SK-N-SH (cell line): ENCODE results near the gene PTER. TPM values are rescaled to one million over a fixed set of nuclear protein-coding genes. Genes with fewer than 3 reads are reported as not detected.

ENCODE experiments used
- CTCF ChIA-PET: fragments of 300-600, 350-600 bp; formaldehyde crosslinking; extraction: SDS; loops from one replicate; lab custom pipeline; 2021; lab: Yijun Ruan, JAX
- POLR2A ChIA-PET: fragments of 350-600 bp; sonication (Branson Sonifier 250); formaldehyde crosslinking; extraction: SDS; loops from one replicate; lab custom pipeline; 2020; ENCODE audit warnings: antibody characterized with exemption, inconsistent platforms; lab: Yijun Ruan, JAX
- DNase-seq: peaks from one replicate; pipeline ENCODE4 v3.0.0; 2012
- H2AFZ ChIP-seq: fragments of 200-600 bp; sonication (generic); 2 replicates; pipeline ENCODE4 v1.8.1; 2016; ENCODE audit warnings: antibody characterized with exemption, mild to moderate bottlenecking, low read depth
- H3F3A ChIP-seq: fragments of 200-600 bp; sonication (generic); replicated peaks from 2 replicates; pipeline ENCODE3; 2016; ENCODE audit warnings: antibody characterized with exemption, mild to moderate bottlenecking; ENCODE audit not compliant: insufficient read depth
- H3K27ac ChIP-seq, 2 experiments: fragments of 200-500 bp in 1 of 2; fragments of 200-600 bp in 1 of 2; sonication (Bioruptor generic) in 1 of 2; sonication (generic), shearing (Covaris generic) in 1 of 2; 2 replicates each; pipeline versions ENCODE4 v1.5.1 to v1.6.1; 2014 to 2016; ENCODE audit warnings: low read depth in 2 of 2, inconsistent platforms in 1 of 2, low read length in 1 of 2, mild to moderate bottlenecking in 1 of 2, mixed read lengths in 1 of 2
- H3K27me3 ChIP-seq: fragments of 200-600 bp; sonication (generic), shearing (Covaris generic); 2 replicates; pipeline ENCODE4 v1.6.1; 2016; ENCODE audit warnings: mixed run types; ENCODE audit not compliant: insufficient read depth
- H3K36me3 ChIP-seq, 2 experiments: fragments of 200-500 bp in 1 of 2; fragments of 200-600 bp in 1 of 2; sonication (Bioruptor generic) in 1 of 2; sonication (generic) in 1 of 2; replicated peaks in 1 of 2; 2 replicates each; pipeline versions ENCODE3 to v1.5.1; 2014 to 2016; ENCODE audit warnings: low read length in 1 of 2, mild to moderate bottlenecking in 1 of 2; ENCODE audit not compliant: insufficient read depth in 2 of 2, control insufficient read depth in 1 of 2
- H3K4me1 ChIP-seq, 2 experiments: fragments of 200-500 bp in 1 of 2; fragments of 200-600 bp in 1 of 2; sonication (Bioruptor generic) in 1 of 2; sonication (generic), shearing (Covaris generic) in 1 of 2; 2 replicates each; pipeline versions ENCODE4 v1.5.1 to v1.6.1; 2014 to 2016; ENCODE audit warnings: low read depth in 1 of 2, low read length in 1 of 2, mixed run types in 1 of 2; ENCODE audit not compliant: insufficient read depth in 2 of 2, control insufficient read depth in 1 of 2
- H3K4me2 ChIP-seq: fragments of 200-600 bp; sonication (generic), shearing (Covaris generic); 2 replicates; pipeline ENCODE4 v1.6.1; 2017; ENCODE audit warnings: mixed run types
- H3K4me3 ChIP-seq, 2 experiments: fragments of 200-500 bp in 1 of 2; fragments of 200-600 bp in 1 of 2; sonication (Bioruptor generic) in 1 of 2; sonication (generic), shearing (Covaris generic) in 1 of 2; 2 replicates each; pipeline versions ENCODE4 v1.5.1 to v1.8.1; 2014 to 2016; ENCODE audit warnings: low read depth in 2 of 2, inconsistent platforms in 1 of 2, low read length in 1 of 2, mild to moderate bottlenecking in 1 of 2, mixed read lengths in 1 of 2, moderate library complexity in 1 of 2
- H3K79me2 ChIP-seq: fragments of 200-600 bp; sonication (generic); 2 replicates; pipeline ENCODE4 v1.8.1; 2017; ENCODE audit warnings: mild to moderate bottlenecking; ENCODE audit not compliant: insufficient read depth
- H3K9ac ChIP-seq: fragments of 200-600 bp; sonication (generic); 2 replicates; pipeline ENCODE4 v1.6.1; 2017; ENCODE audit warnings: mixed run types
- H3K9me2 ChIP-seq: fragments of 200-600 bp; sonication (generic); 2 replicates; pipeline ENCODE4 v1.6.1; 2017; ENCODE audit warnings: mixed run types
- H3K9me3 ChIP-seq: fragments of 200-600 bp; sonication (generic); 2 replicates; pipeline ENCODE4 v1.6.1; 2017; ENCODE audit warnings: mixed run types, mild to moderate bottlenecking, moderate library complexity
- H4K20me1 ChIP-seq: fragments of 200-600 bp; sonication (generic); 2 replicates; pipeline ENCODE4 v1.6.1; 2017; ENCODE audit warnings: mild to moderate bottlenecking, mixed run types; ENCODE audit not compliant: insufficient read depth
- CHD2 ChIP-seq: fragments of 150-350 bp; IDR thresholded peaks from 2 replicates; pipeline ENCODE4 v1.6.1; 2018; ENCODE audit warnings: low read length; ENCODE audit not compliant: partially characterized antibody
- ELF1 ChIP-seq: IDR thresholded peaks from 2 replicates; pipeline ENCODE4 v1.4.0; 2012
- EP300 ChIP-seq, 2 experiments: IDR thresholded peaks; 2 replicates each; pipeline versions ENCODE4 v1.4.0 to v1.6.1; 2012; ENCODE audit warnings: borderline replicate concordance in 1 of 2, low read depth in 1 of 2, low read length in 1 of 2
- FOSL2 ChIP-seq: IDR thresholded peaks from 2 replicates; pipeline ENCODE4 v1.4.0; 2012; ENCODE audit warnings: low read depth, mild to moderate bottlenecking, moderate library complexity, borderline replicate concordance
- FOXJ3 ChIP-seq: sonication (generic); formaldehyde crosslinking; IDR thresholded peaks from 2 replicates; pipeline ENCODE4 v1.5.1; 2020; ENCODE audit warnings: mild to moderate bottlenecking, missing genetic modification reagents
- FOXM1 ChIP-seq: IDR thresholded peaks from 2 replicates; pipeline ENCODE4 v1.4.0; 2012; ENCODE audit warnings: low read depth, mild to moderate bottlenecking
- GABPA ChIP-seq: IDR thresholded peaks from 2 replicates; pipeline ENCODE4 v1.4.0; 2012; ENCODE audit warnings: low read depth, mild to moderate bottlenecking
- NRF1 ChIP-seq: IDR thresholded peaks from 2 replicates; pipeline ENCODE4 v1.6.1; 2012; ENCODE audit warnings: low read depth, mild to moderate bottlenecking, low read length
- POLR2AphosphoS5 ChIP-seq: IDR thresholded peaks from 2 replicates; pipeline ENCODE4 v1.6.1; 2012; ENCODE audit warnings: low read depth, low read length
- TCF12 ChIP-seq: IDR thresholded peaks from 2 replicates; pipeline ENCODE4 v1.4.0; 2012
- WGBS: methylation state at CpG from one replicate; pipeline ENCODE4 v1.1.6; 2017; ENCODE audit warnings: low lambda C conversion rate; 5-methylcytosine and 5-hydroxymethylcytosine counted together
- polyA plus RNA-seq, 3 experiments: library from polyadenylated mRNA; depleted of rRNA; stranded (reverse); fragments of >200 nt; gene quantifications; 2 replicates each; pipeline ENCODE4 v1.2.3, GENCODE V29; 2012
- TF ChIP-seq, protein P1 (sequence below): IDR thresholded peaks from 2 replicates; pipeline ENCODE4 v1.4.0; 2012; ENCODE audit warnings: low read depth
- TF ChIP-seq, protein P2 (sequence below): fragments of 150-350 bp; IDR thresholded peaks from 2 replicates; pipeline ENCODE4 v1.6.1; 2017; ENCODE audit warnings: antibody characterized with exemption, low read length, low read depth, borderline replicate concordance
- TF ChIP-seq, protein P3 (sequence below): fragments of 150-350 bp; IDR thresholded peaks from 2 replicates; pipeline ENCODE4 v1.6.1; 2016; ENCODE audit warnings: mild to moderate bottlenecking, low read depth, low read length

PTER gene
- polyA plus RNA-seq, 1 of the 3 experiments (the other 2 are of a cell fraction), result not detected

DNA sequence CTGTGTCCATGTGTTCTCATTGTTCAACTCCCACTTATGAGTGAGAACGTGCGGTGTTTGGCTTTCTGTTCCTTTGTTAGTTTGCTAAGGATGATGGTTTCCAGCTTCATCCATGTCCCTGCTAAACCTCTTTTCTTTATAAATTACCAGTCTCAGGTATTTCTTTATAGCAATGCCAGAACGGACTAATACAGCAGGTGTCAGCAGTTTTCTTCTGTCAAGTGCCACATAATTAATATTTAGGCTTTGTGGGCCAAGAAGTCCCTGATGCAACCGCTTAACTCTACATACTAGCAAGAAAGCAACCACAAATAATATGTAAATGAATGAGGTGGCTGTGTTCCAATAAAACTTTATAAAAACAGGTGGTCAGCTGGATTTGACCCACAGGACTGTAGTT, 111.2 kb downstream of the PTER start:
- CTCF ChIA-PET, result interaction anchor here (1.4 to 1.5 kb wide), 2 partner anchors 12 to 431 kb away, joined by 3 read pairs; no protein-coding TSS in a partner anchor
- no peaks in the 10 kb centered on the region for H3K9me3 ChIP-seq

DNA sequence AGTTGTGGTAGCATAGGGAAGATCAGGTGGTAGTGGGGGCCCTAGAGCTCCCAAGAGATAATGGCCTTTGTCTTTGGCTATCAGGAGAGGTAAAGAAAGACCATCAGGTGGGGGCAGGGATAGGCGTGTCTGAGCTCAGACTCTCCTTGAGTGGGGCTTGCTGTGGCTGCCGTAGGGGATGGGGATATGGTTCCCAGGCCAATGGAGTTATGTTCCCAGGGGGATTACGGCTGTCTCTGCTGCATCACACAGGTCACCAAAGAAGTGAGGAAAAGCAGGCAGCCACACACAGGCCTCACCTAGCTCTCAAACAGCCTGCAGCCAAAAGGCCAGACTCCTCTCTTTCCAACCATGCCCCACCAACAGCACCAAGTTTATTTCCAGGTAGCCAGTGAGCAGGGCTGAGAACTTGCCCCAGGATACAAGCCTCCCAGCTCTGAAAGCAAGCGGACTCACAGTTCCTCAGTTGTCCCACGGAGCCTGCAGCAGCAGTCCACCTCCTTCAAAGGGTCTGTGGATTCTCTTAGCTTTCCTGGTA, 122.5 kb downstream of the PTER start:
- no peaks in the 10 kb centered on the region for H3K4me1 ChIP-seq
- no peak overlapping the region for H3K4me2 ChIP-seq
- no peaks in the 10 kb centered on the region for H3K9me3 ChIP-seq
- POLR2A ChIA-PET, result no interaction called here
- no peaks in the 10 kb centered on the region for H4K20me1 ChIP-seq
- WGBS, result 18% methylated on average over 5 of the region's 5 CpGs
- no peak for DNase-seq
- TF ChIP-seq FOXM1 (no peak), POLR2AphosphoS5 (no peak), TCF12 (no peak), FOSL2 (no peak)
- CTCF ChIA-PET, result interaction anchor here (0.6 to 1.8 kb wide), 4 partner anchors 14 to 955 kb away, joined by 3 to 6 read pairs (median 3); no protein-coding TSS in a partner anchor
- no peaks in the 10 kb centered on the region for H3F3A ChIP-seq
- H3K4me3 ChIP-seq, result no peak overlapping the region
- no peak overlapping the region for H3K9ac ChIP-seq
- H3K79me2 ChIP-seq, result no peaks in the 10 kb centered on the region
- no peaks in the 10 kb centered on the region for H3K36me3 ChIP-seq
- no peak overlapping the region for H2AFZ ChIP-seq
- no peaks in the 10 kb centered on the region for H3K9me2 ChIP-seq
- H3K27ac ChIP-seq, result no peak overlapping the region
- no peaks in the 10 kb centered on the region for H3K27me3 ChIP-seq

More for the DNA sequence above, 111.2 kb downstream of the PTER start:
- Histone ChIP-seq H3K27me3 (no peaks in the 10 kb centered on the region), H3K4me1 (peaks cover 0 to 2% of the 10 kb centered on the region in 2 experiments; a peak in 1 of 4 replicates), H3K4me3 (no peak overlapping the region), H4K20me1 (no peaks in the 10 kb centered on the region), H2AFZ (no peak overlapping the region), H3K9ac (no peak overlapping the region), H3K27ac (no peak overlapping the region), H3K79me2 (no peaks in the 10 kb centered on the region), H3K9me2 (no peaks in the 10 kb centered on the region), H3K36me3 (no peaks in the 10 kb centered on the region), H3K4me2 (no peak overlapping the region), H3F3A (no peaks in the 10 kb centered on the region)
- DNase-seq, result no peak
- WGBS, result 60% methylated on average over 4 of the region's 4 CpGs
- POLR2A ChIA-PET, result no interaction called here
- TF ChIP-seq ELF1 (no peak), NRF1 (no peak), GABPA (no peak), EP300 (IDR thresholded peaks at IDR 0.05; ENCODE audit: borderline replicate concordance in 1 of 2, low read depth in 1 of 2, low read length in 1 of 2) (no peak), FOXJ3 (CRISPR knock-in tag) (no peak), CHD2 (no peak), FOSL2 (no peak)
- TF ChIP-seq, protein P1, sequence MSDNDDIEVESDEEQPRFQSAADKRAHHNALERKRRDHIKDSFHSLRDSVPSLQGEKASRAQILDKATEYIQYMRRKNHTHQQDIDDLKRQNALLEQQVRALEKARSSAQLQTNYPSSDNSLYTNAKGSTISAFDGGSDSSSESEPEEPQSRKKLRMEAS, result no peak
- TF ChIP-seq, protein P2, sequence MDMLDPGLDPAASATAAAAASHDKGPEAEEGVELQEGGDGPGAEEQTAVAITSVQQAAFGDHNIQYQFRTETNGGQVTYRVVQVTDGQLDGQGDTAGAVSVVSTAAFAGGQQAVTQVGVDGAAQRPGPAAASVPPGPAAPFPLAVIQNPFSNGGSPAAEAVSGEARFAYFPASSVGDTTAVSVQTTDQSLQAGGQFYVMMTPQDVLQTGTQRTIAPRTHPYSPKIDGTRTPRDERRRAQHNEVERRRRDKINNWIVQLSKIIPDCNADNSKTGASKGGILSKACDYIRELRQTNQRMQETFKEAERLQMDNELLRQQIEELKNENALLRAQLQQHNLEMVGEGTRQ, result no peak
- TF ChIP-seq, protein P3, sequence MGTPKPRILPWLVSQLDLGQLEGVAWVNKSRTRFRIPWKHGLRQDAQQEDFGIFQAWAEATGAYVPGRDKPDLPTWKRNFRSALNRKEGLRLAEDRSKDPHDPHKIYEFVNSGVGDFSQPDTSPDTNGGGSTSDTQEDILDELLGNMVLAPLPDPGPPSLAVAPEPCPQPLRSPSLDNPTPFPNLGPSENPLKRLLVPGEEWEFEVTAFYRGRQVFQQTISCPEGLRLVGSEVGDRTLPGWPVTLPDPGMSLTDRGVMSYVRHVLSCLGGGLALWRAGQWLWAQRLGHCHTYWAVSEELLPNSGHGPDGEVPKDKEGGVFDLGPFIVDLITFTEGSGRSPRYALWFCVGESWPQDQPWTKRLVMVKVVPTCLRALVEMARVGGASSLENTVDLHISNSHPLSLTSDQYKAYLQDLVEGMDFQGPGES, result no peak
